ENCODE measurements around the gene ZNF74. TPM values are rescaled to one million over a fixed set of nuclear protein-coding genes. Genes with fewer than 3 reads are reported as not detected.

ZNF74 gene
- total RNA-seq, 1 experiment from 2014 or later = 34.3 TPM

GRCh38 chr22:20432244-20432686 lies 38.3 kb downstream of the ZNF74 start:
- Histone ChIP-seq H2BK20ac (ENCODE audit: low read depth, low read length, poor library complexity, severe bottlenecking) (no peak overlapping the region), H4K91ac (ENCODE audit: insufficient read length, low read depth, low read length) (no peak overlapping the region), H3K27me3 (ENCODE audit: insufficient read depth, low read length) (peaks cover 10% of the 10 kb centered on the region; the same call in 1 of the 2 replicates), H3K27ac (ENCODE audit: insufficient read length, low read depth, low read length) (no peak overlapping the region), H3K4me2 (ENCODE audit: insufficient read depth, insufficient read length, low read length) (no peak overlapping the region), H3K9ac (ENCODE audit: extremely low read depth, insufficient read length, low read length) (no peak overlapping the region), H4K5ac (ENCODE audit: insufficient read length, low read depth, low read length) (no peak overlapping the region), H3K79me1 (ENCODE audit: insufficient read depth, low read depth, low read length, poor library complexity, severe bottlenecking) (no peaks in the 10 kb centered on the region), H4K8ac (replicated peaks; ENCODE audit: insufficient read length, low read depth, low read length) (no peak overlapping the region), H2BK15ac (ENCODE audit: low read depth, low read length) (no peak overlapping the region), H2BK5ac (ENCODE audit: insufficient read length, low read length) (no peak overlapping the region), H3K56ac (ENCODE audit: insufficient read length, low read depth, low read length) (no peak overlapping the region), H2BK120ac (ENCODE audit: low read depth, low read length, poor library complexity, severe bottlenecking) (no peak overlapping the region), H3K4ac (ENCODE audit: low read depth, low read length) (no peak overlapping the region), H3K4me1 (ENCODE audit: insufficient read depth, low read length) (0 out of 2 replicates have a peak, but pooled peaks cover 2% of the 10 kb centered on the region), H4K20me1 (ENCODE audit: control insufficient read depth, insufficient read depth, insufficient read length) (peaks cover 3% of the 10 kb centered on the region), H3K14ac (ENCODE audit: insufficient read depth, low read length) (no peak overlapping the region; the same call in 1 of the 2 replicates), H3K79me2 (ENCODE audit: insufficient read depth, low read length) (no peaks in the 10 kb centered on the region), H3K9me3 (ENCODE audit: control insufficient read depth, low read depth, low read length) (no peaks in the 10 kb centered on the region), H3K23me2 (ENCODE audit: insufficient read length, low read depth, low read length, poor library complexity, severe bottlenecking) (peaks cover 18% of the 10 kb centered on the region), H3T11ph (ENCODE audit: low read length) (no peak overlapping the region), H3K18ac (ENCODE audit: insufficient read length, low read depth, low read length) (no peak overlapping the region), H2AFZ (ENCODE audit: low read length) (no peak overlapping the region), H3K23ac (ENCODE audit: insufficient read length, low read depth, low read length) (no peak overlapping the region), H2AK5ac (ENCODE audit: insufficient read length, low read length) (no peak overlapping the region), H2BK12ac (ENCODE audit: insufficient read length, low read depth, low read length) (no peak overlapping the region)
- no peak for DNase-seq
- no peak for TF ChIP-seq CTCF (conservative IDR thresholded peaks at IDR 0.05)
- H3K4me3 Mint-ChIP-seq = peak overlapping the region in 1 of 2 experiments; percentile 80; a peak in 3 of 5 replicates
- peaks cover 14 to 19% of the 10 kb centered on the region in 2 experiments for H3K4me1 Mint-ChIP-seq
- no CpG with 5 or more reads among the region's 3 CpGs for WGBS (ENCODE audit: extremely low coverage, insufficient read length, low lambda C conversion rate)
- H3K36me3 Mint-ChIP-seq (ENCODE audit: insufficient read depth in 1 of 3, low read depth in 3 of 3) = peaks cover 0 to 12% (median 10%) of the 10 kb centered on the region in 3 experiments; a peak in 5 of 7 replicates
- H3K9me3 Mint-ChIP-seq = no peaks in the 10 kb centered on the region
- H3K27me3 Mint-ChIP-seq (ENCODE audit: low read depth) = peaks cover 80% of the 10 kb centered on the region
- peak overlapping the region in 1 of 3 experiments; percentile 32; a peak in 1 of 7 replicates for H3K27ac Mint-ChIP-seq

Data from H9 (cell line).